ENCODE results near the gene CCNL2.

The CCNL2 gene

DNA sequence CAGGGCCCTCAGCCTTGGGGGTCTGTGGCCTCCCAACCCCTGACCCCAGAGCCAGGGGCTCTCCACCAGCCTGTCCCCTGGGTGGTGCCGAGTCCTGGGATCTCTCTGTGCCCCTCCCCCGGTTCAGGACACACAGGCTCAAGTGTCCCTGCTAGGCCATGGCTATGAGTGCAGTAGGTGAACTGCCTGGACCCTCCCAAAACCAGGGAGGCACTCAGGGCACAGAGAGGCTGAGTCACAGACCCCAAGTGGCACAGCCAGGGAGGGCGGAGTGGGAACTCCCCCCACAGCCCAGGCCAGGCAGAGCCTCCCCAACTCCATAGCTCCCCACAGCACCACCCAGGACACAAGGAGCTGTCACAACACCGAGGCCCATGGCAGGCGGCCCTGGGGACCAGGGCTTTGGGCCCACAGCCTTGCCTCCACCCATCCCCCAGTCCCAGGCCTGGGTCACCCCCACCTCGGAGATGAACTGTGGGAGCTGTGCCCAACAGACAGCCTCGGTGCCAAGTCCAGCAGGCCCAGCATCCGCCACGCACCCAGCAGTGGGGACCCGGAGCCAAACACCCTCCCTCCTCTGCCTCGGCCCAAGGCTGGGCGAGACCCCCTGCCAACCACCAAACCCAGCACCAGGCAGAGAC, 53.2 kb downstream of the CCNL2 start:
- TF ChIP-seq, protein P1, sequence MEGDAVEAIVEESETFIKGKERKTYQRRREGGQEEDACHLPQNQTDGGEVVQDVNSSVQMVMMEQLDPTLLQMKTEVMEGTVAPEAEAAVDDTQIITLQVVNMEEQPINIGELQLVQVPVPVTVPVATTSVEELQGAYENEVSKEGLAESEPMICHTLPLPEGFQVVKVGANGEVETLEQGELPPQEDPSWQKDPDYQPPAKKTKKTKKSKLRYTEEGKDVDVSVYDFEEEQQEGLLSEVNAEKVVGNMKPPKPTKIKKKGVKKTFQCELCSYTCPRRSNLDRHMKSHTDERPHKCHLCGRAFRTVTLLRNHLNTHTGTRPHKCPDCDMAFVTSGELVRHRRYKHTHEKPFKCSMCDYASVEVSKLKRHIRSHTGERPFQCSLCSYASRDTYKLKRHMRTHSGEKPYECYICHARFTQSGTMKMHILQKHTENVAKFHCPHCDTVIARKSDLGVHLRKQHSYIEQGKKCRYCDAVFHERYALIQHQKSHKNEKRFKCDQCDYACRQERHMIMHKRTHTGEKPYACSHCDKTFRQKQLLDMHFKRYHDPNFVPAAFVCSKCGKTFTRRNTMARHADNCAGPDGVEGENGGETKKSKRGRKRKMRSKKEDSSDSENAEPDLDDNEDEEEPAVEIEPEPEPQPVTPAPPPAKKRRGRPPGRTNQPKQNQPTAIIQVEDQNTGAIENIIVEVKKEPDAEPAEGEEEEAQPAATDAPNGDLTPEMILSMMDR (conservative IDR thresholded peaks at IDR 0.05): no peak
- H3K27ac ChIP-seq: peak overlapping the region; percentile 93; the same call in 1 of the 2 replicates

DNA sequence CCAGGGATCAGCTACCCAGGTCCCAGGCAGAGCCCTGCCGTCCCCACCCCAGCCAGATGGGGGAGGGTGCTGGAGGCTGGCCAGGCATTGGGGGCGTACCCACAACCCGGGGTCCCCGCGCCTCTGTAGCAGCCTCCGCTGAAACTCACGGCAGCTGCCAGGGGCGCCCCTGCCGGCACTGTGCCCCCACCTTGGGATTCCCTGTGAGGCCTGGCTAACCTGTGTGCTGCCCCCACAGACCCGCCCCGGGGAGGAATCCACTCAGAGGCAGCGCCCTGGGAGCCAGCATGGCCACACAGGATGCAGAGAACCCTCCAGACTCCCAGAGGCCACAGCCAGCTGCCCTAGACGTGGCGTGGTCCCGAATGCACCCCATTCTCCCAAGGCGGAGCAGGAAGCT, 53.8 kb downstream of the CCNL2 start:
- TF ChIP-seq, protein P1 (conservative IDR thresholded peaks at IDR 0.05): no peak
- H3K27ac ChIP-seq: peak overlapping the region; percentile 93

DNA sequence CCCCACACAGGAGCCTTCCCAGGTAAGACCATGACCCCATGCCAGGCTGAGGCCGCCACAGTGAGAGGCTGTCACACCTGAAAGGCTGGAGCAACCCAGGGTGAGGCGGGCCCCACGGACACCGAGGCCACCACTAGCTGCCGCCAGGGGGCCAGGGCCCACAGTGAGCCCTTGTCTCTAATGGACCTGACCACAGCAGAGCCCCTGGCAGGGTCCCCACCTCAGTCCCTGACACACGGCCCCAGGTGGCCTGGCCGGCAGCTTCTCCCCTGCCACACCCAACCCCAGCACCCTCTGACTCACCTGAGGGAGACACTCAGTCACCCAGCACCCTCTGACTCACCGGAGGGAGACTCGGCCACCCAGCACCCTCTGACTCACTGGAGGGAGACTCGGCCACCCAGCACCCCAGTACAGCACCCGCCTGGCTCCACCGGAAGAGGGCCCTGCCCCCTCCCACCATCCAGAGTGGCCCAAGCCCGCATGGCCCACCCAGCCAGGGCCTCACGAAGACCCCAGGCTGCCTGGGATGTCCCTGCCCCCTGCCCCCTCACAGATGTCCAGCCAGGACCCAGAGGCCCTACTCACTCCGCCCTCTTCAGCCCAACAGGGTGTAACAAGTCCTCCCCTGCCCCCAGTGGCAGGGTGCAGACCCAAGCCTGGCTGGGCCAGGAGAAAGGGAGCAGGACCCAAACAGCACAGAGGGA, 54.3 kb downstream of the CCNL2 start:
- H3K27ac ChIP-seq: peak overlapping the region; percentile 93

DNA sequence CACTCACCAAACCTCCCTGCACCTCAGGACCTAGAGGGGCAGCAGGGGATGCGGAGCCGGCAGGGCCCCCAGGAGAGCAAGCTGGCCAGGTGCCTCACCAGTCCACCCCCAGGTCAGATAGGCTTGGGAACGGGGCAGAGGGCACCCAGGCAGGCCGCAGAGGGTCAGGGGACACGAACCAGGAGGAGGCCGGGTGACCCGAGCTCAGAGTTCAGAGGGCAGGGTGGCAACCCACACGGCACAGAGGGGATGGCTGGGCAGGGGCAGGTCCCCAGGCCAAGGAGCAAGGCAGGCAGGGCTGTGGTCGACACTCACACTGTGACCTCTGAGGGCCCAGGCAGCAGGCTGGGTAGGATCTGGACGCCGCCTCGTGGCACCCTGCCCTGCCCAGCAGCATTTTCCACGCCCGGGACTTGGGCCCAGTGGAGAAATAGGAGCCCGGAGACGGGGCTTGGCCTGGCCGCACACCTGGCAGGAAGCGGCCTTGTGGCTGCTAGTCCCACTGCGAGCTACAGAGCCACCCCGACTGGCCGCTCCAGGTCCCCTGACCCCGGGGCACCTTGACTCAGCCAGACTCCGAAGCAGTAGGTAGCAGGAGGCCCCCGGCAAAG, 55.2 kb downstream of the CCNL2 start:
- peak overlapping the region; percentile 93; the same call in 1 of the 2 replicates for H3K27ac ChIP-seq
- TF ChIP-seq, protein P1 (conservative IDR thresholded peaks at IDR 0.05): no peak

More for the DNA sequence above, 54.3 kb downstream of the CCNL2 start:
- TF ChIP-seq, protein P1 (conservative IDR thresholded peaks at IDR 0.05): peak; percentile 82

DNA sequence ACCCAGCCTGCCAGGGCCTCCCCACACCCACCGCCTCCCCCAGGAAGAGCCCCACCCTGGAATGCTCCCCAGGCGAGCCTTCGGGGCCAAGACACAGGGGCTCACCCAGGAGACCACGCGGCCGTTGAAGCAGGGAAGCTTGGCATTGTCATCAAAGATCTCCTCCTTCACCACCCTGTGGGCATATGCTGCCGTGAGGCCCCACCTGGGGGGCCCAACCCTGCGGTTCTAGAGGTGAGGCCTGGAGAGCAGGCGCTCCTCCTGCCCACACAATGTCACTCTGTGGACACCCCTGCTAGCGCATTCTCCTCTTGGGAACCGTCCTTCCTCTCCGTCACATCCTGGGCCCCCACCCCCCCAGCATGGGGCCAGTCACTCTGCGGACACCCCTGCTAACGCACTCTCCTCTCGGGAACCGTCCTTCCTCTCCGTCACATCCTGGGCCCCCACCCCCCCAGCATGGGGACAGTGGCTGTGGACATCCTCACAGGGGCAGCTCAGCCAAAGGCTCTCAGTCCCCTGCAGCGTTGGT, 56.5 kb downstream of the CCNL2 start:
- H3K27ac ChIP-seq: no peak overlapping the region
- TF ChIP-seq, protein P1 (conservative IDR thresholded peaks at IDR 0.05): no peak

DNA sequence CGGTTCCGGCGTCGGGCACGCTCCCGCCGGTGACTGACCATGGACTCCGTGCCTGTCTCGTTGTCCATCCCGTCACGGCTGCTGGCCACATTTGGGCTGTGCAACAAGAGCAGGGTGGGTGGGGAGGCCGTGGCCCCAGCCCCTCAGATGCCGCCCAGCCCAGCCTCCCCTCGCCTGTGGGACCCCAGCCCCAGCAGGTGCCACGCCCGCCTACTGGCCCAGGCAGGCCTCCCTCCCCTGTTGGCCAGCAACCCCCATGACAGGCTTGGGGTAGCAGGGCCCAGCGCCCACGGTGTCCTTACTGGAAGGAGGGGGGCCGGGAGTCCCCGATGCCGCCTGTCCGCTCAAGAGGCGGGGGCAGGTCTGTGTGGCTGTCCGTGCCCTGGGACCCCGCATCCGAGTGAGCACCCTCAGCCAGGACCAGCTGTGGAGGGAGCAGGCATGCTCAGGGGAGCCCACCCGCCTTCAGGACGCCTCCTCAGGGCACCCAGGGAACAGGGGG, 57.0 kb downstream of the CCNL2 start:
- TF ChIP-seq, protein P1 (conservative IDR thresholded peaks at IDR 0.05): no peak
- H3K27ac ChIP-seq: no peak overlapping the region

DNA sequence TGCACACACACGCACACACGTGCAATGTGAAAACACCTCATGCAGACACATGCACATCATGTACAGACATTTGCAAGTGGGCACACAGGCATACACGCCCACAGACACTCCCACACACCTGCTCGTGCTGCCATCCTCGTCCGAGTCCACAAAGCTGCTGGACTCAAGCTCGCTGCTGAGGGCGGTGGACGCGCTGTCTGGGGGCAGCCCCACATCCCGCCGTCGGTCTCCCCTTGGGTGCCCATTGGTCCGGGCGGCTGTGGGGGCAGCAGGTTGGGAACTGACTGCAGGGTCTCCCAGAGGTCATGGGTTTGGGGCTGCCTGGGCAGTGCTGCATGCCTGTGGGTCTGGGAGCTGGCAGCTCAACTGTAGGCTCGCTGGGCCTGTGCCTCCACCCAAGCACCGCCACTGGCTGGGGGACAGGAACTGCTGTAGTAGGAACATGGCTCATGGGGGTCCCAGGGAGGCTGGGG, 57.5 kb downstream of the CCNL2 start:
- no peak overlapping the region for H3K27ac ChIP-seq
- TF ChIP-seq, protein P1 (conservative IDR thresholded peaks at IDR 0.05): no peak
